Right lobe of liver (tissue), 6 donors: ENCODE measurements around the gene DENND2A. TPM values are rescaled to one million over a fixed set of nuclear protein-coding genes. Genes with fewer than 3 reads are reported as not detected.
A peak's percentile ranks its signal among the peaks of the same experiment; 100 is the strongest.

Source experiments
- ATAC-seq, 4 donors: fragments of 200-7000 bp; cut with Tn5 transposase; one replicate each; pipeline ENCODE4 v1.9.1; 2020; ENCODE audit warnings: mild to moderate bottlenecking in 4 of 4, moderate library complexity in 4 of 4
- DNase-seq, 3 donors: peaks; one replicate each; pipeline ENCODE4 v3.0.0-alpha.2; 2020
- H3K27ac ChIP-seq, 3 donors: fragments of 200-600 bp; one replicate each; pipeline ENCODE4 v1.8.0; 2022
- H3K27me3 ChIP-seq, 2 donors: fragments of 200-600 bp; one replicate each; pipeline ENCODE4 v1.8.0; 2022
- H3K36me3 ChIP-seq, 4 donors: fragments of 200-600 bp; sonication (generic) in 1 of 4; one replicate each; pipeline versions ENCODE4 v1.5.1 to v1.8.0; 2017 to 2022; ENCODE audit warnings: control low read depth in 1 of 4
- H3K4me1 ChIP-seq, 4 donors: fragments of 200-600 bp; sonication (generic) in 1 of 4; one replicate each; pipeline versions ENCODE4 v1.5.1 to v1.8.0; 2017 to 2022; ENCODE audit warnings: control low read depth in 1 of 4
- H3K4me3 ChIP-seq, 3 donors: fragments of 200-600 bp; one replicate each; pipeline ENCODE4 v1.8.0; 2022
- H3K9me3 ChIP-seq, 4 donors: fragments of 200-600 bp; sonication (generic) in 1 of 4; one replicate each; pipeline versions ENCODE4 v1.5.1 to v1.8.0; 2017 to 2022; ENCODE audit warnings: control low read depth in 1 of 4
- CTCF ChIP-seq, 4 donors: fragments of 200-600 bp in 3 of 4; fragments of 450-650 bp in 1 of 4; IDR thresholded peaks; one replicate each; pipeline versions ENCODE4 v1.5.1 to v1.8.0; 2016 to 2022; ENCODE audit warnings: antibody characterized with exemption in 4 of 4, mild to moderate bottlenecking in 2 of 4
- POLR2A ChIP-seq: fragments of 450-650 bp; IDR thresholded peaks from one replicate; pipeline ENCODE4 v1.6.1; 2017; ENCODE audit warnings: antibody characterized with exemption, mild to moderate bottlenecking
- WGBS: methylation state at CpG from one replicate; pipeline ENCODE4 v1.1.6; 2018; ENCODE audit warnings: low coverage, low lambda C conversion rate; ENCODE audit not compliant: insufficient coverage; ENCODE audit errors: missing lambda C conversion rate; 5-methylcytosine and 5-hydroxymethylcytosine counted together
- intact Hi-C, 2 donors: fragments of 100-400 bp; cut with DNase I; formaldehyde crosslinking; loops; one replicate each; pipeline versions ENCODE4 v1.11.2 to v1.14.1; 2022
- total RNA-seq, 6 experiments: library from RNA; depleted of rRNA in 2 of 6; stranded (reverse); fragments of >200 nt in 2 of 6; fragmentation: NEBNext Ultra II Directional in 3 of 6; extraction: Animal tissue kit (Norgen Biotek cat#: 25700) in 3 of 6; gene quantifications; one replicate each; pipeline versions ENCODE4 v1.1.0 to v1.2.4, GENCODE V29; 2016 to 2023
- donor health status: DM: no; HTN: yes; CAD: no.
- donor health status: DM: no; HTN: no; CAD: no.
- donor health status: DM: no; HTN: no; CAD: no.
- donor health status: DM: no; HTN: yes; CAD: no.
- donor health status: DM: no; HTN: yes; CAD: no.

Gene DENND2A
- total RNA-seq, 6 experiments from 2014 or later = 1.4 to 3.6 (median 2.4) TPM

GRCh38 chr7:140479062-140479738 lies 161.4 kb downstream of the DENND2A start, which contains the start of gene MKRN1:
MKRN1 (minus strand) TSS chr7:140479505; CDS start chr7:140479344, 161 bp downstream.
- intact Hi-C loops = no loop called here
- peak; percentile 97 to 98 (median 98) for DNase-seq
- TF ChIP-seq CTCF (IDR thresholded peaks at IDR 0.05) = no peak
- TF ChIP-seq POLR2A = peak; percentile 82
- no peaks in the 10 kb centered on the region for H3K27me3 ChIP-seq
- H3K27ac ChIP-seq = peak within 1 kb of the TSS; percentile 85 to 93 (median 88)
- no peaks in the 10 kb centered on the region for H3K9me3 ChIP-seq
- 0% methylated on average over 8 of the region's 71 CpGs for WGBS
- peaks cover 0 to 28% (median 7%) of the 10 kb centered on the region in 4 donors for H3K4me1 ChIP-seq
- peak; percentile 97 to 99 (median 98) for ATAC-seq
- H3K36me3 ChIP-seq = no peaks in the 10 kb centered on the region
- H3K4me3 ChIP-seq = peak within 1 kb of the TSS; percentile 93 to 96 (median 94)

GRCh38 chr7:140478246-140479061 lies 162.2 kb downstream of the DENND2A start:
- no peaks in the 10 kb centered on the region for H3K36me3 ChIP-seq
- TF ChIP-seq CTCF (IDR thresholded peaks at IDR 0.05) (no peak), POLR2A (no peak)
- H3K4me3 ChIP-seq = peak overlapping the region; percentile 93 to 96 (median 94)
- H3K9me3 ChIP-seq = no peaks in the 10 kb centered on the region
- intact Hi-C loops = no loop called here
- DNase-seq (peak; percentile 48 to 69 (median 53)), ATAC-seq (peak; percentile 16 to 35 (median 27))
- WGBS = 0% methylated on average over 37 of the region's 69 CpGs
- no peaks in the 10 kb centered on the region for H3K27me3 ChIP-seq
- peaks cover 0 to 28% (median 7%) of the 10 kb centered on the region in 4 donors for H3K4me1 ChIP-seq
- H3K27ac ChIP-seq = peak overlapping the region; percentile 85 to 93 (median 88)

- H3K27ac ChIP-seq = peak overlapping the region; percentile 61 to 85 (median 63)
- no peaks in the 10 kb centered on the region for H3K9me3 ChIP-seq
- H3K36me3 ChIP-seq = no peaks in the 10 kb centered on the region
- TF ChIP-seq CTCF (IDR thresholded peaks at IDR 0.05) (no peak), POLR2A (no peak)
- no peak for DNase-seq
- WGBS = 64% methylated on average over 10 of the region's 11 CpGs
- ATAC-seq = no peak
- H3K4me3 ChIP-seq = peak overlapping the region in 2 of 3 donors; percentile 7 to 94
- peaks cover 0 to 28% (median 7%) of the 10 kb centered on the region in 4 donors for H3K4me1 ChIP-seq
- no peaks in the 10 kb centered on the region for H3K27me3 ChIP-seq
- intact Hi-C loops = no loop called here
These were observed 163.8 kb downstream of the DENND2A start for GRCh38 chr7:140476698-140477261.

GRCh38 chr7:140475747-140476333 lies 164.8 kb downstream of the DENND2A start:
- peak in 1 of 4 donors; percentile 10 for ATAC-seq
- TF ChIP-seq POLR2A (no peak), CTCF (IDR thresholded peaks at IDR 0.05) (peak; percentile 55 to 63 (median 58))
- DNase-seq = no peak
- Histone ChIP-seq H3K27ac (no peak overlapping the region), H3K36me3 (peaks cover 0 to 4% (median 2%) of the 10 kb centered on the region in 4 donors), H3K4me3 (no peak overlapping the region), H3K9me3 (no peaks in the 10 kb centered on the region), H3K27me3 (no peaks in the 10 kb centered on the region), H3K4me1 (peaks cover 0 to 28% (median 7%) of the 10 kb centered on the region in 4 donors)
- WGBS = 14% methylated on average over 2 of the region's 2 CpGs
- intact Hi-C loops = no loop called here
